Pancreas (tissue), 10 donors: ENCODE data around the gene DNM2. TPM values are rescaled to one million over a fixed set of nuclear protein-coding genes. Genes with fewer than 3 reads are reported as not detected.

Experiments used
- ATAC-seq, 4 donors: fragments of 200-7000 bp; cut with Tn5 transposase; one replicate each; pipeline versions ENCODE4 v1.8.0 to v1.9.1; 2020; ENCODE audit warnings: mild to moderate bottlenecking in 4 of 4, moderate library complexity in 4 of 4
- DNase-seq, 6 donors: peaks; one replicate each; pipeline ENCODE4 v3.0.0-alpha.2; 2020
- FAIRE-seq: peaks from 2 replicates; lab custom pipeline; 2012; peaks lifted over from hg19 to GRCh38; lab: Jason Lieb, UNC
- H3K27ac ChIP-seq, 4 donors: fragments of 200-600 bp; sonication (generic); 1 replicate in 3 of 4; 2 replicates in 1 of 4; pipeline versions ENCODE4 v1.5.0 to v1.8.0; 2020
- H3K27me3 ChIP-seq, 4 donors: fragments of 200-600 bp; one replicate each; pipeline ENCODE4 v1.8.0; 2021
- H3K36me3 ChIP-seq, 3 donors: fragments of 200-600 bp; sonication (generic) in 1 of 3; one replicate each; pipeline versions ENCODE4 v1.5.0 to v1.8.0; 2020 to 2021
- H3K4me1 ChIP-seq, 3 donors: fragments of 200-600 bp; one replicate each; pipeline ENCODE4 v1.8.0; 2021
- H3K4me3 ChIP-seq, 4 donors: fragments of 200-600 bp; sonication (generic) in 2 of 4; one replicate each; pipeline versions ENCODE4 v1.5.0 to v1.8.0; 2020 to 2021
- H3K9me3 ChIP-seq, 4 donors: fragments of 200-600 bp; one replicate each; pipeline ENCODE4 v1.8.0; 2021
- WGBS, 2 donors: extraction: QIAGEN DNeasy Blood & Tissue Kit; methylation state at CpG; one replicate each; pipeline ENCODE4 v1.1.7; 2013; 5-methylcytosine and 5-hydroxymethylcytosine counted together
- intact Hi-C, 3 donors: fragments of 100-400 bp; cut with DNase I; formaldehyde crosslinking; loops; one replicate each; pipeline versions ENCODE4 v1.11.1 to v1.14.2; 2022
- polyA plus RNA-seq, 2 donors: library from polyadenylated mRNA; stranded (reverse); fragments of 200-250 nt; gene quantifications; one replicate each; pipeline ENCODE4 v1.2.3, GENCODE V29; 2013
- total RNA-seq, 6 donors: library from RNA; stranded (reverse); fragmentation: NEBNext Ultra II Directional in 4 of 6; extraction: Animal tissue kit (Norgen Biotek cat#: 25700) in 4 of 6; gene quantifications; one replicate each; pipeline versions ENCODE4 v1.2.1 to v1.2.4, GENCODE V29; 2021 to 2023
- TF ChIP-seq, protein P1 (sequence below), 4 donors: fragments of 200-600 bp; sonication (generic) in 3 of 4; IDR thresholded peaks; one replicate each; pipeline versions ENCODE4 v1.5.0 to v1.8.0; 2021; ENCODE audit warnings: antibody characterized with exemption in 4 of 4
- donor health status: healthy with polysubstance abuse.
- donor health status: DM: no; HTN: no; CAD: no; lungs with moderate emphysema.
- donor health status: DM: no; HTN: no; CAD: no.
- donor health status: control.
- donor health status: control.
- donor health status: Bipolar disorder and iron deficiency.
- donor health status: DM: yes; HTN: yes; CAD: no.
- donor health status: DM: no; HTN: no; CAD: no.
- donor health status: DM: no; HTN: no; CAD: no.
- donor health status: DM: yes; HTN: yes; CAD: no.

The DNM2 gene
- total and polyA plus RNA-seq, 8 donors: 52.5 to 115 (median 88.6) TPM

DNA sequence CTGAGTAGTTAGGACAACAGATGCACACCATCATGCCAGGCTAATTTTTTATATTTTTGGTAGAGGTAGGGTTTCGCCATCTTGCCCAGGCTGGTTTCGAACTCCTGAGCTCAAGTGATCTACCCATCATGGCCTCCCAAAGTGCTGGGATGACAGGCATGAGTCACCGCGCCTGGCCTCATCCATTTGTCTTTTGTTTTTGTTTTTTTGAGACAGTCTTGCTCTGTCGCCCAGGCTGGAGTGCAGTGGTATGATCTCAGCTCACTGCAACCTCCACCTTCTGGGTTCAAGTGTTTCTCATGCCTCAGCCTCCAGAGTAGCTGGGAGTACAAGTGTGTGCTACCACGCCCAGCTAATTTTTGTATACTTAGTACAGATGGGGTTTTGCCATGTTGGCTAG lies 57.0 kb downstream of the DNM2 start:
- Histone ChIP-seq H3K27ac (no peak overlapping the region), H3K9me3 (no peaks in the 10 kb centered on the region), H3K36me3 (peaks cover 3 to 58% (median 19%) of the 10 kb centered on the region in 3 donors), H3K4me1 (peaks cover 5 to 7% (median 6%) of the 10 kb centered on the region in 3 donors), H3K27me3 (no peaks in the 10 kb centered on the region), H3K4me3 (no peak overlapping the region)
- intact Hi-C loops: loop anchor here in 1 of 3 donors (5.0 kb wide), 1 partner anchor 63 kb away; no protein-coding TSS in a partner anchor
- no peak for ATAC-seq
- no peak for FAIRE-seq
- TF ChIP-seq, protein P1, sequence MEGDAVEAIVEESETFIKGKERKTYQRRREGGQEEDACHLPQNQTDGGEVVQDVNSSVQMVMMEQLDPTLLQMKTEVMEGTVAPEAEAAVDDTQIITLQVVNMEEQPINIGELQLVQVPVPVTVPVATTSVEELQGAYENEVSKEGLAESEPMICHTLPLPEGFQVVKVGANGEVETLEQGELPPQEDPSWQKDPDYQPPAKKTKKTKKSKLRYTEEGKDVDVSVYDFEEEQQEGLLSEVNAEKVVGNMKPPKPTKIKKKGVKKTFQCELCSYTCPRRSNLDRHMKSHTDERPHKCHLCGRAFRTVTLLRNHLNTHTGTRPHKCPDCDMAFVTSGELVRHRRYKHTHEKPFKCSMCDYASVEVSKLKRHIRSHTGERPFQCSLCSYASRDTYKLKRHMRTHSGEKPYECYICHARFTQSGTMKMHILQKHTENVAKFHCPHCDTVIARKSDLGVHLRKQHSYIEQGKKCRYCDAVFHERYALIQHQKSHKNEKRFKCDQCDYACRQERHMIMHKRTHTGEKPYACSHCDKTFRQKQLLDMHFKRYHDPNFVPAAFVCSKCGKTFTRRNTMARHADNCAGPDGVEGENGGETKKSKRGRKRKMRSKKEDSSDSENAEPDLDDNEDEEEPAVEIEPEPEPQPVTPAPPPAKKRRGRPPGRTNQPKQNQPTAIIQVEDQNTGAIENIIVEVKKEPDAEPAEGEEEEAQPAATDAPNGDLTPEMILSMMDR (IDR thresholded peaks at IDR 0.05): no peak
- DNase-seq: no peak
- WGBS, 2 donors: 94 to 97% methylated on average over 6 of the region's 6 CpGs

DNA sequence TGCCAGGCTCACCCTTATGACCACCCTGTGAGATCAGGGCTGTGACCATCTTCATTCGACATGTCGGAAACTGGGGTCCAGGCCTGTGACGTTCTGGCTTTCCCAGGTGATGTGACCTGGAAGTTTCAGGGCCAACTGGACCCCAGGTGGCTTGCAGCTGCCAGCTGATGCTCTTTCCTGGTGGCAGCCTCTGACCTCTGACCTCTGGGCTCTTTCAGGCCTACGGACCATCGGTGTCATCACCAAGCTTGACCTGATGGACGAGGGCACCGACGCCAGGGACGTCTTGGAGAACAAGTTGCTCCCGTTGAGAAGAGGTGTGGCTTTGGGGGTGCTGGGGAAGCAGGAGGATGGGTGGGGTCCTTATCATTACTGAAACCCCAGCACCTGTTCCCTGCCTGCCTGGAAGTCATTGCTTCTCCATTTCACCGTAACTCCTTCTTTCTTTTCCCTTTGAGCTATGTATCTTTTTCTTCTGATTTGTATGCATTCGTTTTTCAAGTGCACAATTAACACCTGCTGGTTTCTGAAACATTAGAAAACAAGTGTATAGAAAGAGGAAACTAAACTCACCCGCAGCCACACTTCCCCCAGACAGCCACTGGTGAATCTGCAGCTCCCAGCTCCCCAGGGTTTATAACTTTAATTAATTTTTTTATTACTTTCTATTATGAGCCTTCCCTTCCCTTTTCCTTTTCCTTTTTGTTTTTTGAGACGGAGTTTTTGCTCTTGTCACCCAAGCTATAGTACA lies 59.2 kb downstream of the DNM2 start:
- no peak for ATAC-seq
- Histone ChIP-seq H3K27me3 (no peaks in the 10 kb centered on the region), H3K9me3 (no peaks in the 10 kb centered on the region), H3K4me1 (no peaks in the 10 kb centered on the region), H3K27ac (no peak overlapping the region), H3K4me3 (no peak overlapping the region), H3K36me3 (peaks cover 3 to 71% (median 19%) of the 10 kb centered on the region in 3 donors)
- TF ChIP-seq, protein P1 (IDR thresholded peaks at IDR 0.05): no peak
- no peak for FAIRE-seq
- 76 to 77% methylated on average over 14 of the region's 14 CpGs for WGBS, 2 donors
- DNase-seq: no peak
- intact Hi-C loops: loop anchor here in 1 of 3 donors (5.0 kb wide), 1 partner anchor 65 kb away; no protein-coding TSS in a partner anchor

DNA sequence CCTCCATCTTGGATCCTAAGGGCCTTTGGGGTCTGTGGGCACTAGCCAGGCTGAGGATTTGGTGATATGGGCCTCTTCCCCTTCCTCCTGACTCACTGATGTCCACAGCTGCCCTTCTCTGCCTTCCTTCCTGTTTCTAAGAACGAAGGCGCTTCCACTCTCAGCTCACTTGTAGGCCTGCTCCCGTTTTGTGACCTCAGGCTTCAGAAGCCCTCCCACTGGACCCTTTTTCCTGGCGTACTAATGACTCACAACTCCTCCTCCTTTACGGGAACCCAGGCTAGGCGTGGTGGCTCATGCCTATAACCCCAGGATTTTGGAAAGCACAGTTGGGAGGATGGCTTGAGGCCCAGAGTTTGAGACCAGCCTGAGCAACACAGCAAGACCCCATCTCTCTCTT lies 62.5 kb downstream of the DNM2 start:
- no peak overlapping the region for H3K4me3 ChIP-seq
- H3K36me3 ChIP-seq: peaks cover 3 to 84% (median 29%) of the 10 kb centered on the region in 3 donors
- no peaks in the 10 kb centered on the region for H3K27me3 ChIP-seq
- H3K27ac ChIP-seq: peak overlapping the region in 2 of 4 donors; percentile 56 to 62
- TF ChIP-seq, protein P1 (IDR thresholded peaks at IDR 0.05): no peak
- peak in 1 of 6 donors; percentile 52 for DNase-seq
- no peaks in the 10 kb centered on the region for H3K4me1 ChIP-seq
- no peak for FAIRE-seq
- WGBS, 2 donors: 84 to 85% methylated on average over 6 of the region's 6 CpGs
- intact Hi-C loops: loop anchor here in 1 of 3 donors (10.0 kb wide), 1 partner anchor 66 kb away; the partner anchor contains the start of gene DNM2
- H3K9me3 ChIP-seq: no peaks in the 10 kb centered on the region
- ATAC-seq: peak in 3 of 4 donors; percentile 59 to 81 (median 67)

DNA sequence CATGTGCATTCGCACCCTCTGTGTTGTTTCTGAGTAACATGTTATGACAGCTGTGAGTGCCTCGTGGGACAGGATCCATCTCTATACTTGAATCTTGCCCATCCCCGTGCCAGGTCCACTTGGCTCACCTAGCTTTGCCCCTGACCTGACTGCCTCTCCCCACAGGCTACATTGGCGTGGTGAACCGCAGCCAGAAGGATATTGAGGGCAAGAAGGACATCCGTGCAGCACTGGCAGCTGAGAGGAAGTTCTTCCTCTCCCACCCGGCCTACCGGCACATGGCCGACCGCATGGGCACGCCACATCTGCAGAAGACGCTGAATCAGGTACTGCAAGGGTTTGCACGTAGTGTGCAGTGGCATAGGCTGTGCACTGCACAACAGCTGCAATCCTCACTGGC lies 64.9 kb downstream of the DNM2 start:
- no peaks in the 10 kb centered on the region for H3K4me1 ChIP-seq
- WGBS, 2 donors: 87 to 89% methylated on average over 13 of the region's 13 CpGs
- FAIRE-seq (no peak), DNase-seq (no peak), ATAC-seq (no peak)
- no peaks in the 10 kb centered on the region for H3K27me3 ChIP-seq
- no peak overlapping the region for H3K4me3 ChIP-seq
- intact Hi-C loops: loop anchor here in 1 of 3 donors (10.0 kb wide), 1 partner anchor 68 kb away; the partner anchor contains the start of gene DNM2
- TF ChIP-seq, protein P1 (IDR thresholded peaks at IDR 0.05): no peak
- H3K36me3 ChIP-seq: peaks cover 3 to 84% (median 37%) of the 10 kb centered on the region in 3 donors
- no peaks in the 10 kb centered on the region for H3K9me3 ChIP-seq
- peak overlapping the region in 1 of 4 donors; percentile 15 for H3K27ac ChIP-seq
